GM12878 (cell line): ENCODE results near the gene ADAM19. TPM values are rescaled to one million over a fixed set of nuclear protein-coding genes. Genes with fewer than 3 reads are reported as not detected.

Source experiments
- ATAC-seq: fragments of 200-7000 bp; cut with Tn5 transposase; 3 replicates; pipeline ENCODE4 v1.9.1; 2020; ENCODE audit warnings: mild to moderate bottlenecking, moderate library complexity
- BruUV-seq: library from RNA; stranded (reverse); fragments of 400-500 nt; replicated peaks from 2 replicates; lab custom pipeline; 2021; lab: Mats Ljungman, UMichigan
- CTCF ChIA-PET: fragments of 300-600 bp; sonication (Branson Sonifier 250); formaldehyde crosslinking; extraction: SDS; loops from one replicate; lab custom pipeline; 2021; ENCODE audit warnings: inconsistent platforms; lab: Yijun Ruan, JAX
- POLR2A ChIA-PET: fragments of 350-600 bp; formaldehyde crosslinking; extraction: SDS; loops from one replicate; lab custom pipeline; 2021; ENCODE audit warnings: inconsistent platforms; lab: Charles Lee
- RAD21 ChIA-PET: fragments of 300-600 bp; sonication (Branson Sonifier 250); formaldehyde crosslinking; loops from one replicate; lab custom pipeline; 2023; ENCODE audit warnings: antibody characterized with exemption; ENCODE audit not compliant: unreplicated experiment; lab: Charles Lee
- SMC1A ChIA-PET: fragments of 300-600 bp; sonication (Branson Sonifier 250); formaldehyde crosslinking; loops from one replicate; lab custom pipeline; 2023; ENCODE audit not compliant: unreplicated experiment, uncharacterized antibody; lab: Charles Lee
- DNase-seq: peaks from one replicate; pipeline ENCODE4 v3.0.0-alpha.2; 2011; ENCODE audit warnings: low read depth, low spot score
- FAIRE-seq: peaks from 3 replicates; lab custom pipeline; 2011; peaks lifted over from hg19 to GRCh38; lab: Jason Lieb, UNC
- H2AFZ ChIP-seq: 2 replicates; pipeline ENCODE4 v1.6.0; 2011; ENCODE audit warnings: low read depth, low read length, control low read depth; ENCODE audit not compliant: control insufficient read depth
- H3K27ac ChIP-seq: 2 replicates; pipeline ENCODE4 v1.5.1; 2011; ENCODE audit warnings: control low read depth; ENCODE audit not compliant: control insufficient read depth, insufficient read depth
- H3K27me3 ChIP-seq, 2 experiments: replicated peaks in 1 of 2; 2 replicates each; pipeline versions ENCODE4 v1.6.0 to v1.6.1; 2011; ENCODE audit warnings: low read length in 1 of 2; ENCODE audit not compliant: control insufficient read depth in 2 of 2, insufficient read depth in 2 of 2
- H3K36me3 ChIP-seq, 2 experiments: 2 replicates each; pipeline ENCODE4 v1.5.1; 2011; ENCODE audit warnings: low read length in 1 of 2; ENCODE audit not compliant: control insufficient read depth in 2 of 2, insufficient read depth in 2 of 2
- H3K4me1 ChIP-seq: 2 replicates; pipeline ENCODE4 v1.6.1; 2011; ENCODE audit warnings: mild to moderate bottlenecking, low read length, moderate library complexity, mixed read lengths; ENCODE audit not compliant: control insufficient read depth, insufficient read depth
- H3K4me2 ChIP-seq: 2 replicates; pipeline ENCODE4 v1.6.0; 2011; ENCODE audit warnings: control low read depth; ENCODE audit not compliant: control insufficient read depth, insufficient read depth
- H3K4me3 ChIP-seq: fragments of 200-600 bp; sonication (generic); 2 replicates; pipeline ENCODE4 v1.5.1; 2016
- H3K79me2 ChIP-seq: 2 replicates; pipeline ENCODE4 v1.6.0; 2011; ENCODE audit warnings: low read length; ENCODE audit not compliant: control insufficient read depth, insufficient read depth
- H3K9ac ChIP-seq: 2 replicates; pipeline ENCODE4 v1.8.0; 2011; ENCODE audit warnings: low read length, control low read depth, mixed read lengths; ENCODE audit not compliant: control insufficient read depth, insufficient read depth
- H3K9me3 ChIP-seq: replicated peaks from 3 replicates; pipeline ENCODE4 v1.5.1; 2011; ENCODE audit warnings: mild to moderate bottlenecking, low read length; ENCODE audit not compliant: control insufficient read depth, insufficient read depth
- H4K20me1 ChIP-seq: 2 replicates; pipeline ENCODE4 v1.6.0; 2011; ENCODE audit not compliant: control insufficient read depth, insufficient read depth
- BCL3 ChIP-seq: IDR thresholded peaks from 2 replicates; pipeline ENCODE4 v1.6.1; 2011; ENCODE audit warnings: borderline replicate concordance, low read depth, mild to moderate bottlenecking, moderate library complexity, low read length; ENCODE audit not compliant: insufficient read depth, poor library complexity, severe bottlenecking
- CHD1 ChIP-seq: IDR thresholded peaks from 2 replicates; pipeline ENCODE4 v1.6.1; 2012; ENCODE audit warnings: low read depth, low read length, improper control_type of control experiment
- CHD4 ChIP-seq: fragments of 200-600 bp; sonication (generic); IDR thresholded peaks from 2 replicates; pipeline ENCODE4 v1.6.1; 2016; ENCODE audit warnings: mild to moderate bottlenecking
- E2F8 ChIP-seq: fragments of 450-650 bp; IDR thresholded peaks from 2 replicates; pipeline ENCODE4 v1.6.1; 2018; ENCODE audit warnings: mild to moderate bottlenecking, low read depth, moderate library complexity; ENCODE audit not compliant: partially characterized antibody
- EED ChIP-seq: sonication (generic); IDR thresholded peaks from 2 replicates; pipeline ENCODE4 v1.6.1; 2016; ENCODE audit warnings: antibody characterized with exemption, low read depth
- EP300 ChIP-seq, 2 experiments: fragments of 150-350 bp in 1 of 2; IDR thresholded peaks; 2 replicates each; pipeline ENCODE4 v1.6.1; 2011 to 2012; ENCODE audit warnings: low read depth in 2 of 2, low read length in 2 of 2, borderline replicate concordance in 1 of 2, improper control_type of control experiment in 1 of 2, inconsistent platforms in 1 of 2; ENCODE audit not compliant: control insufficient read depth in 1 of 2
- HDGF ChIP-seq: fragments of 450-650 bp; IDR thresholded peaks from 2 replicates; pipeline ENCODE4 v1.6.1; 2016; ENCODE audit warnings: antibody characterized with exemption
- IKZF1 ChIP-seq: fragments of 450-650 bp; conservative IDR thresholded peaks from 2 replicates; pipeline ENCODE4 v1.6.1; 2017; ENCODE audit warnings: antibody characterized with exemption, mild to moderate bottlenecking
- JUNB ChIP-seq: IDR thresholded peaks from 2 replicates; pipeline ENCODE4 v1.6.1; 2016; ENCODE audit warnings: antibody characterized with exemption, mild to moderate bottlenecking
- KAT2A ChIP-seq: conservative IDR thresholded peaks from 2 replicates; pipeline ENCODE4 v1.6.1; 2011; ENCODE audit warnings: low read depth, low read length; ENCODE audit not compliant: control insufficient read depth
- LARP7 ChIP-seq: fragments of 450-650 bp; IDR thresholded peaks from 2 replicates; pipeline ENCODE4 v1.6.1; 2017; ENCODE audit warnings: mild to moderate bottlenecking
- MXI1 ChIP-seq: fragments of 150-350 bp; IDR thresholded peaks from 2 replicates; pipeline ENCODE4 v1.6.1; 2011; ENCODE audit warnings: low read depth, mild to moderate bottlenecking, inconsistent platforms, low read length, improper control_type of control experiment
- MYC ChIP-seq: IDR thresholded peaks from 2 replicates; pipeline ENCODE4 v1.6.1; 2011; ENCODE audit warnings: mild to moderate bottlenecking, low read length, moderate library complexity, inconsistent platforms; ENCODE audit not compliant: insufficient read depth, insufficient replicate concordance, insufficient read length, severe bottlenecking
- RAD21 ChIP-seq: IDR thresholded peaks from 2 replicates; pipeline ENCODE4 v1.6.1; 2011; ENCODE audit warnings: mild to moderate bottlenecking, low read depth, low read length, moderate library complexity; ENCODE audit not compliant: insufficient read depth
- SKIL ChIP-seq: fragments of 450-650 bp; IDR thresholded peaks from 2 replicates; pipeline ENCODE4 v1.6.1; 2017; ENCODE audit warnings: mild to moderate bottlenecking, low read depth, inconsistent platforms; ENCODE audit not compliant: poor library complexity, severe bottlenecking
- WGBS: methylation state at CpG from one replicate; pipeline ENCODE4 v1.1.6; 2016; ENCODE audit warnings: low lambda C conversion rate; ENCODE audit not compliant: insufficient replicate concordance, insufficient coverage; ENCODE audit errors: missing lambda C conversion rate; 5-methylcytosine and 5-hydroxymethylcytosine counted together
- in situ Hi-C: fragments of 300-500 bp; cut with MboI; formaldehyde crosslinking; loops from 9 replicates; pipeline ENCODE4 v1.14.3; 2018; ENCODE audit warnings: mixed read lengths
- intact Hi-C: fragments of 100-400 bp; cut with micrococcal nuclease; formaldehyde crosslinking; loops from one replicate; pipeline ENCODE4 v1.14.2; 2022; ENCODE audit not compliant: unreplicated experiment
- polyA plus RNA-seq, 11 experiments: library from polyadenylated mRNA; depleted of rRNA in 4 of 11; unstranded in 6 of 11; stranded (reverse) in 5 of 11; fragments of >200 nt; fragmentation: Nextera tagmentation in 4 of 11; fragmentation: Illumina TruSeq in 1 of 11; extraction: Ambion mirVana in 4 of 11; extraction: Trizol in 1 of 11; gene quantifications; 1 replicate in 1 of 11; 2 replicates in 10 of 11; pipeline versions ENCODE4 v1.2.1 to v1.2.3, GENCODE V29; 2011 to 2016; ENCODE audit warnings: inconsistent platforms in 2 of 11, missing spikeins in 2 of 11, low read depth in 1 of 11
- total RNA-seq, 4 experiments: library from RNA; depleted of rRNA in 3 of 4; stranded (reverse); fragments of >200 nt in 3 of 4; fragmentation: Illumina TruSeq in 1 of 4; extraction: Trizol in 1 of 4; gene quantifications; 2 replicates each; pipeline versions ENCODE4 v1.2.1 to v1.2.3, GENCODE V29; 2013 to 2021

Gene ADAM19
- total and polyA plus RNA-seq, 10 of the 15 experiments (the other 5 are each of a cell fraction or from before 2014, with no cell fraction given), result 16.0 to 92.8 (median 44.7) TPM

DNA sequence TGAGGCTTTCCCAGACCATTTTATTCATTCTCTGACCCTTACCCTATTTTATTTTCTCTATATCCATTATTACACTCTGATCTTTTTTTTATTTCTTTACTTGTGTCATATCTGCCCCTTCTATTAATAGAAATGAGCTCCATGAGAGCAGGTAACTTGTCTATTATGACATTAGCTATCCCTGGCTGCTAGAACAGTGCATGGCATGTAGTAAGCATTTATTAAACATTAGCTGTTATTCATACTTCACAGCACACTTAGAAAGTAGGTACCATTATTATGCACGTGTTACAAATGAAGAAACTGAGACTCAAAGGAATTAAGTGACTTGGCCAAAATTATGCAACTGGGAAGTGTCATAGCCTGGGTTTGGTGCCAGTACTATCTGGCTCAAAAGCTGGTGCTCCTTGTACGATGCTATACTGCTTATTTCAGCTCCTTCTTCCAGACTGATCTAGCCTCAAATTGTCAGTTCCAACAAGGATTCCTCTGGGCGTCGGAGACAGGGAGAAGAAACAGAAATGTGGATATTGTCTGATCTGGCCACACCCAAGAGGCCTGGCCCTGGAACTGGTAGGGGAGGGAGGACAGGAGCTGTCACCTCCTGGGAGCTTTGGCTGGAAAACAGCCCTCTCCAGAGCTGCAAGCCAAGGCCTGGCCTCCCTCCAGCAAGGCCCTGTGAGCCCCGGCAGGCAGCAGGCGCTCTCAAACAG lies 126.4 kb downstream of the ADAM19 start:
- no peak; the same call in 2 of the 3 replicates for ATAC-seq
- no peak overlapping the region for H2AFZ ChIP-seq
- 38% methylated on average over 6 of the region's 6 CpGs for WGBS
- no peaks in the 10 kb centered on the region for H3K4me1 ChIP-seq
- POLR2A ChIA-PET, result interaction anchor here (0.5 to 1.4 kb wide), 2 partner anchors 9 to 17 kb away, joined by 3 read pairs; no protein-coding TSS in a partner anchor
- no peaks in the 10 kb centered on the region for H3K9me3 ChIP-seq
- SMC1A ChIA-PET, result interaction anchor here (0.9 to 1.5 kb wide), 3 partner anchors 23 to 211 kb away, joined by 3 to 5 read pairs (median 4); no protein-coding TSS in a partner anchor
- in situ Hi-C loops, result no loop called here
- H3K9ac ChIP-seq, result no peak overlapping the region
- no peak for TF ChIP-seq LARP7
- no peak for TF ChIP-seq BCL3
- no peak for TF ChIP-seq MXI1
- TF ChIP-seq JUNB, result no peak
- TF ChIP-seq CHD4, result no peak
- no peak for TF ChIP-seq CHD1
- TF ChIP-seq IKZF1, result no peak
- no peak for TF ChIP-seq E2F8
- no peak for TF ChIP-seq EED
- no peak for TF ChIP-seq MYC
- TF ChIP-seq KAT2A, result no peak
- no peak for TF ChIP-seq HDGF
- TF ChIP-seq RAD21, result no peak
- no peak for TF ChIP-seq SKIL
- TF ChIP-seq EP300 (IDR thresholded peaks at IDR 0.05; ENCODE audit: borderline replicate concordance in 1 of 2, control insufficient read depth in 1 of 2, low read depth in 2 of 2, low read length in 2 of 2), result no peak
- no peak for FAIRE-seq
- no peak for DNase-seq
- H3K4me3 ChIP-seq, result no peak overlapping the region
- H3K4me2 ChIP-seq, result no peak overlapping the region
- H3K79me2 ChIP-seq, result no peaks in the 10 kb centered on the region
- BruUV-seq, result no TSS peak
- RAD21 ChIA-PET, result interaction anchor here (1.1 to 1.6 kb wide), 2 partner anchors 15 to 17 kb away, joined by 5 to 6 read pairs; no protein-coding TSS in a partner anchor
- H3K36me3 ChIP-seq, result no peaks in the 10 kb centered on the region
- CTCF ChIA-PET, result interaction anchor here (0.9 to 4.4 kb wide), 9 partner anchors 13 to 626 kb away, joined by 3 to 27 read pairs (median 3); no protein-coding TSS in a partner anchor
- no peaks in the 10 kb centered on the region for H3K27me3 ChIP-seq
- no peaks in the 10 kb centered on the region for H4K20me1 ChIP-seq
- no peak overlapping the region for H3K27ac ChIP-seq
- intact Hi-C loops, result no loop called here
